ENCODE data around the gene CIPC.

CIPC gene

DNA sequence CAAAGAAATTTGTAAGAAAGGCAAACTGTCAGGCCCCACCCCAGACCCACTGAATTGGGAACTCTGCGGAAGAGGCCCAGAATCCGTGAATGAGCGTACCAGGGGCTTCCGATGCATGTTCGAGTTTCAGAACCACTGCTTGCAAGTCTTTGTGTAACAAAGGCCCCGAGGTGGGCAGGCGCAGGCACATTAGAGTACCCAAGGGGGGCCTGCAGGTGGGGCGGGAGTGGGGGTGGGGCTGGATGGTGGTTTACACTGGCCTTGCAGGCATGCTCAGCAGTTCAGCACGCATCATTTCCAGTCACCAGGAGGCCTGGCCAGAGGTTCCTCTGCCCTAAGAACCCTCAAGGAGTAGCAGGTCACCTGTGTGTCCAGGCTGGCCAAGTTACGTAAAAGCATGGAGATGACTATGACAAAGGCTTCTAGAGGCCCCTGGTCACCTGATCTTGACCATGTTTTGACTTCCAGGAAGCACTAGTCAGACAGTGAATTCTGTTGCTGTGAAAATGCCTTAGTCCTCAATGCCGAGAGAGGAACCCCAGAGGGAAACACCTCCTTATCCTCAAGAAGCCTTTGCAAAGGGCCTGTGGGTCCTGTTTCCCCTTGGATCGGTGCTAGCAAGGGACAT is 36.3 kb upstream of the CIPC start:
- H2AFZ ChIP-seq (ENCODE audit: low read length, unreplicated experiment) = no peak overlapping the region
- no peak overlapping the region for H3K4me3 ChIP-seq (ENCODE audit: low read depth, low read length)
- H3K27ac ChIP-seq (ENCODE audit: low read depth, low read length) = no peak overlapping the region
- peaks cover 7% of the 10 kb centered on the region for H3K4me1 ChIP-seq (ENCODE audit: control insufficient read depth, insufficient read depth, low read length, unreplicated experiment)
- H3K27me3 ChIP-seq (ENCODE audit: insufficient read depth, low read length) = no peaks in the 10 kb centered on the region
- H3K79me2 ChIP-seq (ENCODE audit: control insufficient read depth, insufficient read depth, low read length, unreplicated experiment) = no peaks in the 10 kb centered on the region
- H3K36me3 ChIP-seq (ENCODE audit: insufficient read depth, low read length) = no peaks in the 10 kb centered on the region

DNA sequence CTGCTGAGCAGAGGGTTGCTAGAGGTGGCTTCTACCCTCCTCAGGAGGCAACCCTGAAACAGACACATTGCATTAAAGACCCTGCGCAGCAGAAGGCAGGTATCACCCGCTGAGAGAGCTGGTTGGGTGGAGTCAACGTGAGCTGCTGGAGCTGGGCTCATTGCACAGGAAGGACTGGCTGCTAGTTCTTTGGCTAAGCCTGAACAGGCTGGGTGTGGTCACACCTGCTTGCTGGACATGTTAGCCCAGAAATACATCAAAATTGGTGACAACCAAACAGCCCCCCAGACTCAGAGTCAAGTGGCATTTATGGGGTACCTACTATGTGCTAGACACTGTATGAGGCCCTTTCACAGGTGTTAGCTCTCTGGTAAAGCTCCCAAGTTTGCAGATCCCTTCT is 35.8 kb upstream of the CIPC start:
- Histone ChIP-seq H2AFZ (ENCODE audit: low read length, unreplicated experiment) (no peak overlapping the region), H3K4me3 (ENCODE audit: low read depth, low read length) (no peak overlapping the region), H3K79me2 (ENCODE audit: control insufficient read depth, insufficient read depth, low read length, unreplicated experiment) (no peaks in the 10 kb centered on the region), H3K36me3 (ENCODE audit: insufficient read depth, low read length) (no peaks in the 10 kb centered on the region), H3K27me3 (ENCODE audit: insufficient read depth, low read length) (no peaks in the 10 kb centered on the region), H3K27ac (ENCODE audit: low read depth, low read length) (no peak overlapping the region), H3K4me1 (ENCODE audit: control insufficient read depth, insufficient read depth, low read length, unreplicated experiment) (peaks cover 7% of the 10 kb centered on the region)

DNA sequence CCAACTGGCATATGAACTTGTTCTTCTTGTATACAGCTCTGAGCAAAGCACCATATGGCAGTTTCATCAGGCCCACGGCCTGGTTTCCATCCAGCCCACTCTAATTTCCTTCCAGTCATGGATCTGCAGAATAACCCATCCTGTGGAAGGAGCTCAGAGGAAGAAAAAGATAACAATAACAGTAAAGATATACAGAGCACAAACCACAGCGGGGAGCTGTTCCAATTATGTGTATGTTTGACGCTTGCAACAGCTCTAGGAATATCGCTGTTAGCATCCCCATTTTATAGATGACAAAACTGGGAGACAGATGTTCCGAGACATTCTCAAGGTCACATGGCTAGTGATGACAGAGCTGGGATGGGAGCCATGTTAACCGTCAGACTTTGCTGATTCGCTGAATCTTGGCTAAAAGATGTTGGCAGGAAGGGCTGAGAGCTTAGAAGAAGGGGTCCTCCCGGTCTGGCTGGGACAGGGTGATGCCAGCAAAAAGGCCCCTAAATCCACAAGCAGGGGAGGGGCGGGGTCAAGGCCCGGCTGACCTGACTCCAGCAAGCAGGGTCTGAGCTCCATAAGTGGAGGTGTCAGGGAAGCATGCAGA is 34.4 kb upstream of the CIPC start:
- H3K36me3 ChIP-seq (ENCODE audit: insufficient read depth, low read length) = no peaks in the 10 kb centered on the region
- H3K27ac ChIP-seq (ENCODE audit: low read depth, low read length) = no peak overlapping the region
- H3K79me2 ChIP-seq (ENCODE audit: control insufficient read depth, insufficient read depth, low read length, unreplicated experiment) = no peaks in the 10 kb centered on the region
- H3K4me1 ChIP-seq (ENCODE audit: control insufficient read depth, insufficient read depth, low read length, unreplicated experiment) = peaks cover 7% of the 10 kb centered on the region
- no peak overlapping the region for H2AFZ ChIP-seq (ENCODE audit: low read length, unreplicated experiment)
- H3K4me3 ChIP-seq (ENCODE audit: low read depth, low read length) = no peak overlapping the region
- H3K27me3 ChIP-seq (ENCODE audit: insufficient read depth, low read length) = no peaks in the 10 kb centered on the region

DNA sequence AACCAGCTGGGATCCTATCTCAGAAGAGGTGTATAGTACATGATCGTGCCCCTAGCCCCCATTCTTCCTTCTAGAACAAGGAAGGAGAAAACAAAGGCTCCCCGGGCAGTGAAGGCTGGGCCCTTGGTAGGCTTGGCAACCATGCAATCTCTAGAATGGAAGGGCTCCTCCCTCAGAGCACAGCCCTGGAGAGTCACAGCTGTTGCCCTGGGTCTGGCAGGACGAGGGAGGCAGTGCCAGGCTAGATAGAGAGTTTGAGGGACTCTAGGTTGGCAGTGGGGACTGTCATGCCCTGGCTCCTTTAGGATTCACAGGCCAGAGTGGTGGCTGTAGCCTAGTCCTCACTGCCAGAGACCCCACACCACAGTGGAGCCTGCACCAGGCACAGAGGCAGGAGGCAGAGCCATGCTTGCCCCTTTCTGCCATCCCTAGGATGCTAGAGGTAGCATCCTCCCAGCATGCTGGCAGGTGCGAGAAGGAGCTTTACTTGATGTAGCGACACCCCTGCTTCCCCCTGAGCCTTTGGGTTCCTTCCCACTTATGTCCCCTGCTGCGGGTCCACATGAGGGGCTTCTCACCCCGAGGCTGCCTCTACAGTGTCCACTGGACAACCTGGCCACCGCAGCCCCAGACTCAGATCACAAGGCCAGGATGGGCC is 33.4 kb upstream of the CIPC start:
- H3K36me3 ChIP-seq (ENCODE audit: insufficient read depth, low read length) = no peaks in the 10 kb centered on the region
- no peak overlapping the region for H3K27ac ChIP-seq (ENCODE audit: low read depth, low read length)
- no peak overlapping the region for H3K4me3 ChIP-seq (ENCODE audit: low read depth, low read length)
- no peaks in the 10 kb centered on the region for H3K27me3 ChIP-seq (ENCODE audit: insufficient read depth, low read length)
- no peaks in the 10 kb centered on the region for H3K79me2 ChIP-seq (ENCODE audit: control insufficient read depth, insufficient read depth, low read length, unreplicated experiment)
- no peaks in the 10 kb centered on the region for H3K4me1 ChIP-seq (ENCODE audit: control insufficient read depth, insufficient read depth, low read length, unreplicated experiment)
- no peak overlapping the region for H2AFZ ChIP-seq (ENCODE audit: low read length, unreplicated experiment)

DNA sequence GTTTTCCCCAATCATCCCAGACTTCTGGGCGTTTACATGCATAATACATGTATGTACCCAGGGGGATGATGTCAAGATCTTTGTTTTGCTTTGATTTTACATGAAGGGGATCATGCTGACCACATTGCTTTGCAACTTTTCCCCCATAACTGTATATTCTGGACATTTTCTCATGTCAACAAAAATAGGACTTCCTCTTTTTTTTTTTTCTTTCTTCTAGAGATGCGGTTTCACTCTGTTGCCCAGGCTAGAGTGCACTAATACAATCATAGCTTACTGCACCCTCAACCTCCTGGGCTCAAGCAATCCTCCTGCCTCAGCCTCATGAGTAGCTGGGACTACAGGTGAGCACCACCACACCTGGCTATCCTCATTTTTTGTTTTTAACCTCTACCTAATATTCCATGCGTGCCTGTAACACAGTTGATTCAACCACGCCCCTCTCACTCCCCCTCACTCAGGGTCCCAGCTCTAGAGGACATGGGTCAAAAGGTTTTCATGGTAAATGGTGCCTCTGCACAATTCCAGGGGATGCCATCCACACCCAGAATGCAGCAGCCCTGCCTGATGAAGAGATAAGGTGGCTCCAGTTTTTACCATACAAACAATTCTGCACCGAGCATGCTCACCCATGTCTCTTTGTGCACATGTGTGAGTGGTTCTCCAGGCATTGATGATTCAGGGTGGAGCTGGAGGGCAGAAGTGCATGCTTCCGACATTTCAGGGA is 32.0 kb upstream of the CIPC start:
- H3K27me3 ChIP-seq (ENCODE audit: insufficient read depth, low read length) = no peaks in the 10 kb centered on the region

DNA sequence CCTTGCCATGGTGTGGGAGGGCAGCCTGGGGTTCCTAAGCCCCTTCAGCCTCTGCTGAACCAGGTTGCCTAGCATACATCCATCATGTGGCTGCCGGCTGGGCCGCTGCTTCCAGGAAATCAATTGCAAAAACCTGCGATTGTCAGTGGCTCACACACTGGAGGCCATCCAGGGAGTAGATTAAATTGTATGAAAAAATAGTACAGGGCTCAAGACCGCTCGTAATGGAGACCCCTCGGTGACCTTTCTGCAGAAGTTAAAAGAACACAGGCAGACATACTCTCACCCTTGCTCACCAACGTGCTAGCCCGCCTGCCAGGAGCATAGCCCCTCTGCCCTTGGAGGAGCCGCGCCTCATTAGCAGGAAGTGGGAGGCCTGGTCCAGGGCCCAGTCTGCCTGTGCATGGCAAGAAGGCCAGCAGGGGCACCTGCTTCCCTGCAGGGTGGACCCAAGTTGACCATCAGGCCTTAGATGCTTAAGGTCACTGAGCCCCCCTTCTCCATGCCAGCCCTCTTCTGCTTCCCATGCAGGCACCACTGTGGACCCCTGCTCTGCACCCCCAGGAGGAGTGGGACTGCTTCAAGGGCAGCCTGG is 31.4 kb upstream of the CIPC start:
- Histone ChIP-seq H3K27me3 (ENCODE audit: insufficient read depth, low read length) (no peaks in the 10 kb centered on the region), H3K79me2 (ENCODE audit: control insufficient read depth, insufficient read depth, low read length, unreplicated experiment) (no peaks in the 10 kb centered on the region), H3K27ac (ENCODE audit: low read depth, low read length) (no peak overlapping the region), H3K4me3 (ENCODE audit: low read depth, low read length) (no peak overlapping the region), H2AFZ (ENCODE audit: low read length, unreplicated experiment) (no peak overlapping the region), H3K4me1 (ENCODE audit: control insufficient read depth, insufficient read depth, low read length, unreplicated experiment) (peaks cover 6% of the 10 kb centered on the region), H3K36me3 (ENCODE audit: insufficient read depth, low read length) (no peaks in the 10 kb centered on the region)

More for the DNA sequence above, 32.0 kb upstream of the CIPC start:
- peaks cover 6% of the 10 kb centered on the region for H3K4me1 ChIP-seq (ENCODE audit: control insufficient read depth, insufficient read depth, low read length, unreplicated experiment)
- H3K36me3 ChIP-seq (ENCODE audit: insufficient read depth, low read length) = no peaks in the 10 kb centered on the region
- H2AFZ ChIP-seq (ENCODE audit: low read length, unreplicated experiment) = no peak overlapping the region
- H3K79me2 ChIP-seq (ENCODE audit: control insufficient read depth, insufficient read depth, low read length, unreplicated experiment) = no peaks in the 10 kb centered on the region
- H3K27ac ChIP-seq (ENCODE audit: low read depth, low read length) = no peak overlapping the region
- no peak overlapping the region for H3K4me3 ChIP-seq (ENCODE audit: low read depth, low read length)

DNA sequence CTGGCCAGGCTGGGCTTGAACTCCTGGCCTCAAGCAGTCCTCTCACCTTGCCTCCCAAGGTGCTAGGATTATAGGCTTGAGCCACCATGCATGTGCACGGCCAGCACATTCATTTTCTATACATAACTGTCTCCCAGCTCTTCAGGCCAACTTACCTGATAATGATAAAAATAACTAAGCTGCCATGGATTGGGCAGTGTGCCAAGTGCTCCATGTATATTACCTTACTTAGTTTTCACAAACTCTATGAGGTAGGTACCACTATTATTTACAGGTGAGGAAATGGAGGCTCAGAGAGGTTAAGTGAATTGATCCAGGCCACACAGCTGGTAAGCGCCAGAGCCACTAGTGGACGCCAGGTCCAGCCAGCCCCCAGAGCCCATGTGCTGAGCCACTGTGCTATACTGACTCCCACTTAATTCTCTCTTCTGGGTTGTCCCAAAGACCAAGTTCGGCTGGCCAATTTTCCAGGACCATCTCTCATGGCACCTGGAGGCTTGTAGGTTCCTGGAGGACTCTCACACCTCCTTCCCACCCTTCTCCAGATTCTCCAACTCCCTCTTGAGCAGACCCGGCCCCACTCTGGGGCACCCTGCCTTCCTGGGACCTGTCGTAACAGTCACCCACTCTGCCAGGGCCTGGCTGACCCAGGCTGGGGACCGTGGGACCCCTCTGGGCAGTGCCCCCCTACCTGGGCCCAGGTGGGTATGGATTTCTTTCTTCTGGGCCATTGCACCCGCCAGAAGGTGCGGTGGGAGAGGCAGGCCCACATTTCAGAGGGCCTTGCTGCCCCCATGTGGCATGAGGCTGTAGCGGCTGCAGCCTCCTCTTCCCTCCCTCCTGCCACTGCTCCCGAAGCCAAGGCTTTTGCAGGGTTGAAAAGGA is 30.2 kb upstream of the CIPC start:
- Histone ChIP-seq H3K4me3 (ENCODE audit: low read depth, low read length) (no peak overlapping the region), H3K4me1 (ENCODE audit: control insufficient read depth, insufficient read depth, low read length, unreplicated experiment) (peaks cover 13% of the 10 kb centered on the region), H3K27me3 (ENCODE audit: insufficient read depth, low read length) (no peaks in the 10 kb centered on the region), H3K36me3 (ENCODE audit: insufficient read depth, low read length) (no peaks in the 10 kb centered on the region), H3K27ac (ENCODE audit: low read depth, low read length) (no peak overlapping the region), H3K79me2 (ENCODE audit: control insufficient read depth, insufficient read depth, low read length, unreplicated experiment) (no peaks in the 10 kb centered on the region), H2AFZ (ENCODE audit: low read length, unreplicated experiment) (no peak overlapping the region)

DNA sequence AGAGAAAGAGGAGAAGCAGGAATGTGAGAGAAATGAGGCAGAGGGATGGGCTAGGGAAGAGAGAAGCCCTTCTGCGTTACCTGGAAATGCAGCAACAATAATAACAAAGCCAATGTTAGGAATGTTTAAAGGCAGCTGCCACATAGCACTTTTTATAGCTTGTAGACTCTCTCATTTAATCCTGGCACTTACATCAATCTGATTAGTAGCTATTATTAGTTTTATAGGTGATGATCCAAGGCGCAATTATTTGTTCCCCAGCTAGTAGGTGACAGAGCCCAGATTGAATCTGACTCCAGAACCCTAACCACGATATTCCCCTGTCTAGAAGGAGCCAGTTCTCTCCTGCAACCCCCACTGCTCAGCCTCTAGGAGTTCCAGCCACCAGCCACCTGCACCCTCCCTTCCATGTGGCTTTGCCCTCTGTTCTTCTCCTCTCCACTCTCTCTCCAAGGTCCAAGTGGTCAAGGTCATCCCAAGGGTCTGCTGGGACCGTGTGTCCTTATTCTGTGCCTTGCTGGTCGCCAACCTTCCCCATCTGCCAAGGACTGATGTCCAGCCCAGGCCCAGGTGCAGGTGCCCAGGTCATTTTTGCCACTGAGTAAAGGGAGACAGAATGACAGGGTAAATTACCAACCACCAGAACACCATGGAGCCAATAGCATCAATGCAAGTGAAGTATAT is 29.4 kb upstream of the CIPC start:
- Histone ChIP-seq H3K4me1 (ENCODE audit: control insufficient read depth, insufficient read depth, low read length, unreplicated experiment) (peaks cover 13% of the 10 kb centered on the region), H2AFZ (ENCODE audit: low read length, unreplicated experiment) (no peak overlapping the region), H3K27me3 (ENCODE audit: insufficient read depth, low read length) (no peaks in the 10 kb centered on the region), H3K4me3 (ENCODE audit: low read depth, low read length) (no peak overlapping the region), H3K36me3 (ENCODE audit: insufficient read depth, low read length) (no peaks in the 10 kb centered on the region), H3K27ac (ENCODE audit: low read depth, low read length) (no peak overlapping the region), H3K79me2 (ENCODE audit: control insufficient read depth, insufficient read depth, low read length, unreplicated experiment) (no peaks in the 10 kb centered on the region)

DNA sequence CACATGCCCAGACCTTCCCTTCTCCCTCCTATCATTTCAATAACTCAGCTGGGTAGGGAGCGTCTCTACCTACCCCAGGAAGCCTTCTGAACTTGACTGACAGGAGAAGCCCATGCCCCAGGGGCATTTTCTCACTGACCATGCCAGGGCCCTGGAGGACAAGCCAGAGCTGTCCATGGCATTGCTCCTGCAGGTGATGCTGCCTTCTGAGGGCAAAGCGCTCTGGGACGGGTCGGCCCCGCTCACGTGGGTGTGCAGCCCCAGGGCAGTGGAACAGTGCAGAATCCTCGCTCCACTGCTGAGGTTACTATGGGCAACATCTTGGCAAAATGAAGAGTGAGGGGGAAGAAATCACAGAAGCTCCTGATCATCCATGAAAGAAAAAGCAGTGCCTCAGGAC is 28.5 kb upstream of the CIPC start:
- H3K4me3 ChIP-seq (ENCODE audit: low read depth, low read length) = no peak overlapping the region
- H3K27ac ChIP-seq (ENCODE audit: low read depth, low read length) = no peak overlapping the region
- H3K4me1 ChIP-seq (ENCODE audit: control insufficient read depth, insufficient read depth, low read length, unreplicated experiment) = peaks cover 13% of the 10 kb centered on the region
- H3K27me3 ChIP-seq (ENCODE audit: insufficient read depth, low read length) = no peaks in the 10 kb centered on the region
- no peaks in the 10 kb centered on the region for H3K79me2 ChIP-seq (ENCODE audit: control insufficient read depth, insufficient read depth, low read length, unreplicated experiment)
- no peak overlapping the region for H2AFZ ChIP-seq (ENCODE audit: low read length, unreplicated experiment)
- H3K36me3 ChIP-seq (ENCODE audit: insufficient read depth, low read length) = no peaks in the 10 kb centered on the region
